Brain pericyte (primary cell): ENCODE data around the gene ACOT11.

Experiments
- DNase-seq: peaks from one replicate; pipeline ENCODE4 v3.0.0-alpha.2; 2012; ENCODE audit warnings: low read depth, low spot score

ACOT11 gene

DNA sequence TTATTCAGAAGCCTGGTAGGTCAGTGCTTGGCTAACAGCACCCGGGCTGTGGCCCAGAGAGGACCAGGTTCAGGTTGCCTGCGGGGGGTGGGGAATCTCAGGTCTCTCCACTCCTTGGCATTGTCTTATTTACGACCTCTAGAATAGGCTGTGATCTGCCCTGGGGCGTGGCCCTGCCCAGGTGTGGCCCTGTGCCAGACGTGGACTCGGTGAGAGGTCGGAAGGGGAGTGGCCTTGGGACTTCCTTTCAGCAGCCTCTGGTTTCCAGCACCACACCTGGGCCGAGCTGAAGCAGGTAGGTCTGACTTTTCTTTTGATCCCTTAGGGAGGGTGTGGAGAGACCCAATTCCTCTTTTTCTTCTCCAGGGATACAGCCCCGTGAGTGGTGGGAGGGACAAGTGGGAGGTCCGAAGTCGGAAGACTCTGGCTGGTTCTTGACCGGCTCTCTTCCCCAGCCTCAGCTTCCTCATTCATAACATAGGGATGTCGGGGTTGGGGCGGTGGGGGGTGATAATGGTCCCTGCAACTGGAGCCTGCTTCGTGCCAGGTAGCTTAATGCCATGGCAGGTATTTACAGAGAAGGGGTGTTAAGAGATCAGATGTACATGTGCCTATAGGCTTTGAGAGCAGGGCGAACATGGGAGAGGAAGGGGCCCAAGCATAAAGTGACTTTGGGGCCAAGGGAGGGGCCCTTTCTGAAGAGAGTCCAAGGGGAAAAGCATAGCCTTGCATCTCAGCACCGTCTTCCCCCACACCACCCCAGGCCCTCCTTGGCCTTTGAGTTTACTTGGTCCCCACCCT is 16.5 kb downstream of the ACOT11 start:
- DNase-seq: no peak

- DNase-seq: no peak
Observed at GRCh38 chr1:54565113-54565501, 17.1 kb downstream of the ACOT11 start.

DNA sequence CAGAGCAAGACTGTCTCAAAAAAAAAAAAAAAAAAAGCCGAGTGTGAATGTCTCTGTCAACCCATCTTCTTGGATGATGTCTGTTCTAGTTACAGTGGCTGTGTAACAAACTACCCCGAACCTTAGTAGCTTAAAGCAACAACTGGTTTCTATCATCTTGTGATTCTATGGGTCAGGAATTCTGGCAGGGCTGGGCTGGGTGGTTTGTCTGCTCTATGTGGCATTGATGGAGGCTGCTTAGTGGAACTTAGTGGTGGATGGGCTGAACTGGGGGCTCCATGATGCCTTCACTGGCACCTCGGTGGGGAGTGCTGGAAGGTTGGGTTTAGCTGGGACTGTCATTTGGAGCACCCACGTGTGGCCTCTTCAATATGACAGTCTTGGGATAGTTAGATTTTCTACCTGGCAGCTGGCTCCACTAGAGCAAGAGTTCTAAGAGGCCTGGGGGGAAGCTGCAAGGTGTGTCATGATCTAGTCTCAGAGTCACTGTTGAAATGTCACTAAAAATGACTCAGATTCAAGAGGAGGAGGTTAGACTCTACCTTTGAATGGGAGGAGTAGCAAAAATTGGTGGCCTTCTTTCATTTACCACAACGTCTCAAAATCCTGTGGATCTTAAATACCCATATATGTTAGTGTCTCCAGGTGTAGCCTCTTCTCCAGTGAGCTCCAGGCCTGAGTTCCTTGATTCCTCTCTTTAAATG is 18.6 kb downstream of the ACOT11 start:
- no peak for DNase-seq

DNA sequence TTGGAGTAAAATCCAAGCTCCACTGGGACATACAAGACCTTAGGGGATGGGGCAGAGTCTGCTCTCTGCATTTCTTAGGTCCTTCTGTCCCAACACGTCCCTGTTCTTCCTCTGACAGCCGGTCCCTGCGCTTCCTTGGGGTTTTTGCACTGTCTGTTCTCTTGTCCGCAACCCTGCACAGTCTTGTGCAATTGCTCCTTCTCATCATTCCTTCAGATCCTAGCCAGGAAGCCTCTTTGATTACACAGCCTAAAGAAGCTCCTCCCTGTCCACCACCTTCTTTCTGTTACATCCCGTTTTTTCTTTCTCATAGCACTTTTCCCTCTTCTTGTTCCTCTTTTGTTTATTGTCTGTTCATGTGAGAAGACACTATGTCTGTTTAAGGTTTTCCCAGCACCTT is 19.9 kb downstream of the ACOT11 start:
- no peak for DNase-seq

- no peak for DNase-seq
Observed at GRCh38 chr1:54569339-54569738, 21.3 kb downstream of the ACOT11 start.

DNA sequence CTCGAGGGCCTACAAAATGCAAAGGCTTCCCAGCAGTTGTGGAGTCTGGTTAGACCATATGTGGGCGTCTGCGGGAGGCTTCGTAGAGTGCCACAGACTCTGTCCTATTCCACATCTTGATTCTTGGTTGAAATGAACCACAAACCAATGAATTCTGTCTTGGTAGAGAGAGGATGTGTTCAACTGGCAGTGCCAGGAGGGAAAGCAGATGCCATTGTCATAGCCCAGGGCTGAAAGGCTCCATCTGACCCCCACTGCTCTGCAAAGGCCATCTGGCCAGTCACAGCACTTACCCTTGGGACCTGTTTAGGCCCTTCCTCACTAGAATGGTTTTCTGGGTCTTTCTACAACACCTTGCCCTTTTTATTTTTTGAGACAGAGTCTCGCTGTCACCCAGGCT is 22.1 kb downstream of the ACOT11 start:
- DNase-seq: no peak

DNA sequence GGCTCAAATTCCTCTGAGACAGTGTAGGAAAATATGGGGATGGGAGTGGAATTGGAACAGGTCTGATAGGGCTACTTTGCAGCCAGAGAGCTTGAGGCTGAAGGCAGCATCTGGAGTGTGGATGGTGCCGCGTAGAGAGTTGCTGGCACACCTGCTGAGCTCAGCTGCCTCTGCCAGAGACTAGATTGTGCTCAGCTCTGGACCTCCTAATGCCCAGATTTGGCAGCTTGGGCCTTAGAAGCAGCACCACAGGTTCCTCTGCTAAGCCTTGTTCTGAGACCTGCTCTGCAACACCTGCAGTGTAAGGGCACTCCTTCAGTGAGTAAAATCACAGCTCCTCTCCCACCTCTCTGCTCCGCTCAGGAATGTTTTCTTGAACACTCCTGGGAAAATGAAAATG is 23.3 kb downstream of the ACOT11 start:
- DNase-seq: no peak

DNA sequence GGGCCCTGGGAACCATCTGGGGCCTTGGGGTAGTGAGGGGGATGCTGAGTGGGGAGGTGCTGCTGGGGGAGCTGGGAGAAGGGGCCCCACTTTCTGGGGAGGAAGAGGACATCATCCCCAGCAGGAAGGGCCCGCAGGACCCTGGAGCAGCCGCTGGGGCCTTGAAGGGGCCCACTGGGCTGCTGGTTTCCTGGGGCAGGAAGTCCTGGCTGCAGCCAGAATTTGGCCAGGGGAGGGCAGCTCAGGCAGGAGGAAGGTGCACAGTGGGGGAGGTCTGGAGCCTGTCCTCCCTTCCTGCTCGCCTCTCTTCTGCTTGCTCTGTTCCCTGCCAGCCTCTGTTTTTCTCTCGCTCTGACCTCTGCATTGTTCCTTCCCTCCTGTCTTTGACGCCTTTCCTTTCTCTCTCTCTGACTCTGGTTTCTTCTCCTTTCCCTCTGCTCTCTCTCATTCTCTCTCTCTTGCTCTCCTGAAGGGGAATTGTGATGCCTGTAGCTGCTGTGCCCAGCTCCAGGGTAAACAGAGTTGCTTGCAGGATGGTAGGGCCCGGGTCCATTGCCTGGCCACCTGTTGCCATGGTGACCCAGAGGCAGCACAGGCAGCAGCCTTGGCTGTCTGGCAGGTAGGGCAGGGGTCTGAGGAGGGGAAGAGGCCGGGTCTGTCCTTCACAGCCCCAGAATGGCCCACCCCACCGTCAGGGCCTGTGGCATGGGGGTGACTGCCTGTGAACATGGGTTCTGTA is 23.9 kb downstream of the ACOT11 start:
- DNase-seq: no peak

DNA sequence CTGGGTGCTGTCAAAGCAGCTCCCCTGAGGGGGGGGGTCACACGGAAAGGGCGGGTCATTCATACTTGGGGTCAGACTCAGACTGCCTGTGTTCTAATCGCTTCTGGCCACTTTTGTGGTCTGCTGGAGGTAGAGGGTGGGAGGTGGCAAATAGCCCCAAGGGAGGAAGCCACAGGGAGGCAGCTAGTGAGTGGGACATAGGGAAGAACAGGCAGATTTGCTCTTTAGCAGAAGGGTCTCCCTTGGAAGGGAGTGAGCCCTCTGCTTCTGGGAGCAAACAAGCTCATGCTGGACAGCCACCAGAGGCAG is 24.5 kb downstream of the ACOT11 start:
- no peak for DNase-seq

GRCh38 chr1:54574158-54574778 is 26.2 kb downstream of the ACOT11 start:
- DNase-seq: no peak

DNA sequence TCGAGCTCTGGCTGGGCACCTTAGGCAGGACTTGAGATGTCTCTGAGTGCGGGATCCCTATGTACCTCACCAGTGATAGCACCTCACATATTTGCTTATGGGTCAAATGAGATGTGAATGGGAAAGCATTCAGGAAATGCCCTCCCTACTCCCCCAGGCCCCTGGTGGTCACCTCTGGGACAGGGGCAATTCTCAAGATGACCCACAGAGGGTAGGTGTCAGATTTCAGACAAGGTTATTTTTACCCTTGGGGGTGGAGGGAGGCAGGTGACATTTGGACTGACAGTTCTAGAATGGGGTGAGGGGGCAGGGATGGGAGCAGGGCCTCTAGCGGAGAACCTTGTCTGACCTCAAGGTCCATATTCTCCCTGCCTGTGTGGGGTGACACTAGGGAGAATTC is 27.1 kb downstream of the ACOT11 start:
- DNase-seq: no peak

DNA sequence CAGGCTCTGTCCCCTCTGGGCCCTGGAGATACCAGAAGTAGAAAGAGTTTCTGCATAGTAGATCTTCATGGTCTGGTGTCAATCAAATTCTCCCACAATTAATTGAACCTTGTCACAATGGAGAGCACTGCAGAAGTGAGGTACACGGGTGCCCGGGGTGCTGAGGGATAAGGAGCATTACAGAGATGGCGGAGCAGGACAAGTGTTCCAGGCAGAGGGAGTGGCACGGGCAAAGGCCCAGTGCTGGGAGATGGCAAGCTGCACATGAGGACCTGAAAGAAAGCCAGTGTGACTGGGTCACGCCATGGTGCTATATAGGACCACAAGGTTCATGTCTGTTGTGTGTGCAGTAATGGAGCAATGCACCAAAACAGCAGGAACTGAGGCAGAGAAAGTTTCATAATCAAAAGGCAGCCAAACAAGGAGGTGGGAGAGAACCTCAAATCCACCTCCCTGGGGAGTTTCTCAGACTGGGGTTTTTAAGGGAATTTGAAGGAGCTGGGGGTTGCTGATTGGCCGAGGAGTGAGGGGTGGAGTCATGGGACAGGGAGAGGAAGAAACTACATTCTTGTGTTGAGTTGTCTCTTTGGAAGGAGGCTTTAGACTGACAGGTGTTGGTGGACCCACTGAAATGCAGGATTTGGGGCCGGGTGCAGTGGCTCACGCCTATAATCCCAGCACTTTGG is 27.7 kb downstream of the ACOT11 start:
- DNase-seq: no peak

DNA sequence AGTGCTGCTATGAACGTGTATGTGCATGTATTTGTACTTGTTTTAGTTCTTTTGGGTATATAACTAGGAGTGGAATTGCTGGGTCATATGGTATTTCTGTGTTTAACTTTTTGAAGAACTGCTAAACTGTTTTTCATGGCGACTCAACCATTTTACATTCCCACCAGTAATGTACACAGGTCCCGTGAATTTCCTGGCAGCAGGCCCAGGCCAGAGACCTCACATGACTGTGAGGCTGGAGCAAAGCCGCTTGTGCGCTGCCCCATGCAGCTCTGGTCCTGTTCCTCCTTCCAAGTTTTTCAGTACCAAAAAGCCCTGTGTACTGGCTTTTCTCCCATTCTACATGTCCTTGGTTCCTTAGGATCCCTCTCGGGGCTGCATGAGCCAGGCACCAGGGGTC is 29.6 kb downstream of the ACOT11 start:
- peak; percentile 57 for DNase-seq

GRCh38 chr1:54579337-54579781 is 31.3 kb downstream of the ACOT11 start:
- DNase-seq: no peak

GRCh38 chr1:54580856-54581550 is 33.0 kb downstream of the ACOT11 start:
- DNase-seq: no peak

- DNase-seq: no peak
Observed at GRCh38 chr1:54581621-54582035, 33.6 kb downstream of the ACOT11 start.

DNA sequence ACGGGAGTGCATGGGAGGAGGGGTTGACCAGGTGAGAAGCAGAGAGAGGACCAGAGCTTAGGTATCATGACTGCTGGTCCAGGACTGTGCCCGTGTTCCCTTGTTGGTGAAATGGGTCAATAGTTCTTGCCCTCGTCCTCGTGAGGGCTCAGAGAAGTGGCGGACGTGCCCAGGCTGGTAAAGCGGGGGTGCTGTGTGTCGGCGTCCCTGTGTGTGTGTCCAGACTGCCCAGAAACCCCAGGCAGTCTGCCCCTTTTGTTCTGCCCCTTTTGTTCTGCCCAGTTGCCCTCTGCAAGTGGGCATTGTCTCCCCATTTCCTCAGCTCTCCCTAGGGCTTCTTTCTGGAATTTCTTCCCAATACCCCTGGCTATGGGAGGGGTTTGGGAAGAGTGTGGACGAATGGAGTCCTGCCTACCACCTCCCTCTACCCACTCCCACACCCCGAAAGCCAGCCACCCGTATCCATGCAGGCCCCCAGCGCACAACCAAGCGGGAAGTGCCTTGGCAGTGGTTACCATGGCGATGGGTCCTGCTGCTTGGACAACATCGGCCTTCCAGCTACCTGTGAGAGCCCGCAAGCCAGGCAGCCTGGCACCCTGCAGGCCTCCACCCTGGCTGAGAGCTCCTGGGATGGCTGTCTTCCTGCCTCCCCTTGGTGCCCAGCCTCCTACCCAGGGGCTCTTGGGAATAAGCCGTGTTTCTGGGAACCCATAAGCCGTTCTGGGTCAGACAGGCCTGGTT is 34.7 kb downstream of the ACOT11 start:
- no peak for DNase-seq

GRCh38 chr1:54583307-54583686 is 35.3 kb downstream of the ACOT11 start:
- no peak for DNase-seq

DNA sequence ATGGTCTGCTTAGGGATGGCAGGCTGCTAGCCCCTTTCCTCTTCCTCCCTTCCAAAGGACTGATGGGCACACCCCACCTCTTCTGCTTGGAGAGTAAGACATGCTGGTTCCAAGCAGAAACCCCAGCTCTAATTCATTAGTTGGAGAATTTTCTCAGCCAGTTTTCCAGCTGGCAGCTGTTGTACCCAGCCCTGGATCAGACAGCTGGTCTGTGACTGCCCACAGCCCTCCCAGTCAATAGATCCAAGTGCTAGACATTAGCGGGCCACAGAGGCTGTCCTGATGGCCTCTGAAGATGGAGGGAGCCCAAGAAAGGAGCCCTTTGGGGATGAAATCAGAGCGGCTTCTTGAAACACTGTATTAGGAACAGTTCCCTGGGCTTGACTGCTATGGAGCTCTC is 35.8 kb downstream of the ACOT11 start:
- DNase-seq: no peak

DNA sequence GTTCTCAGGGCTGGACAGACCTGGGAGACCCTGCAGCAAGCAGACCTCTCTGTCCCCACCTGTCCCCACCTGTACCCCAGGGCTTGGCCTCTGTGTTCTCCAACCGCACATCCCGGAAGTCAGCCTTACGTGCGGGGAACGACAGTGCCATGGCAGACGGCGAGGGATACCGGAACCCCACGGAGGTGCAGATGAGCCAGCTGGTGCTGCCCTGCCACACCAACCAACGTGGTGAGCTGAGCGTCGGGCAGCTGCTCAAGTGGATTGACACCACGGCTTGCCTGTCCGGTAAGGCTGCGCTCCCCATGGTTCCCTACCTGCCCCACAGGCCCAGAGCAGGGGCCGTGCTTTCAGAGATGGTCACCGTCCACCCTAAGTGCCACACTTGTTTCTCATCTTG is 36.5 kb downstream of the ACOT11 start:
- DNase-seq: no peak
